ENCODE data around the gene TANGO2. TPM values are rescaled to one million over a fixed set of nuclear protein-coding genes. Genes with fewer than 3 reads are reported as not detected.

The TANGO2 gene
- total and polyA plus RNA-seq, 9 of the 15 experiments (the other 6 are each of a cell fraction or from before 2014, with no cell fraction given): 15.5 to 94.9 (median 70.1) TPM

GRCh38 chr22:20011123-20011992, 9.6 kb upstream of the TANGO2 start (continued):
- TF ChIP-seq MED1 (CRISPR knock-in tag; IDR thresholded peaks at IDR 0.05; ENCODE audit: borderline replicate concordance) (no peak), ZBTB9 (CRISPR knock-in tag; IDR thresholded peaks at IDR 0.05) (peak; percentile 74; the same call in 1 of the 2 replicates), NFRKB (IDR thresholded peaks at IDR 0.05; ENCODE audit: low read depth) (no peak), XRCC5 (IDR thresholded peaks at IDR 0.05; ENCODE audit: low read depth, low read length) (no peak), PYGO2 (tag; IDR thresholded peaks at IDR 0.05) (no peak), ERF (CRISPR knock-in tag; IDR thresholded peaks at IDR 0.05) (no peak), HDGF (IDR thresholded peaks at IDR 0.05) (no peak), ZNF134 (CRISPR knock-in tag; conservative IDR thresholded peaks at IDR 0.05) (peak; percentile 43; the same call in 1 of the 2 replicates), TBL1XR1 (IDR thresholded peaks at IDR 0.05; ENCODE audit: low read length in 2 of 2) (0 out of 4 replicates have a peak, but pooled peaks of 1 of the 2 experiments have one; percentile 20), ZNF584 (CRISPR knock-in tag; IDR thresholded peaks at IDR 0.05; ENCODE audit: low read depth) (no peak)
- TF ChIP-seq, protein P1, sequence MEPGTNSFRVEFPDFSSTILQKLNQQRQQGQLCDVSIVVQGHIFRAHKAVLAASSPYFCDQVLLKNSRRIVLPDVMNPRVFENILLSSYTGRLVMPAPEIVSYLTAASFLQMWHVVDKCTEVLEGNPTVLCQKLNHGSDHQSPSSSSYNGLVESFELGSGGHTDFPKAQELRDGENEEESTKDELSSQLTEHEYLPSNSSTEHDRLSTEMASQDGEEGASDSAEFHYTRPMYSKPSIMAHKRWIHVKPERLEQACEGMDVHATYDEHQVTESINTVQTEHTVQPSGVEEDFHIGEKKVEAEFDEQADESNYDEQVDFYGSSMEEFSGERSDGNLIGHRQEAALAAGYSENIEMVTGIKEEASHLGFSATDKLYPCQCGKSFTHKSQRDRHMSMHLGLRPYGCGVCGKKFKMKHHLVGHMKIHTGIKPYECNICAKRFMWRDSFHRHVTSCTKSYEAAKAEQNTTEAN (CRISPR knock-in tag; IDR thresholded peaks at IDR 0.05): no peak
- TF ChIP-seq, protein P2, sequence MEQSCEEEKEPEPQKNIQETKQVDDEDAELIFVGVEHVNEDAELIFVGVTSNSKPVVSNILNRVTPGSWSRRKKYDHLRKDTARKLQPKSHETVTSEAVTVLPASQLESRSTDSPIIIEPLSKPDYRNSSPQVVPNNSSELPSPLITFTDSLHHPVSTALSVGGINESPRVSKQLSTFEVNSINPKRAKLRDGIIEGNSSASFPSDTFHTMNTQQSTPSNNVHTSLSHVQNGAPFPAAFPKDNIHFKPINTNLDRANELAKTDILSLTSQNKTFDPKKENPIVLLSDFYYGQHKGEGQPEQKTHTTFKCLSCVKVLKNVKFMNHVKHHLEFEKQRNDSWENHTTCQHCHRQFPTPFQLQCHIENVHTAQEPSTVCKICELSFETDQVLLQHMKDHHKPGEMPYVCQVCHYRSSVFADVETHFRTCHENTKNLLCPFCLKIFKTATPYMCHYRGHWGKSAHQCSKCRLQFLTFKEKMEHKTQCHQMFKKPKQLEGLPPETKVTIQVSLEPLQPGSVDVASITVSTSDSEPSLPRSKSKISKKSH (CRISPR knock-in tag; IDR thresholded peaks at IDR 0.05): no peak
- TF ChIP-seq, protein P3, sequence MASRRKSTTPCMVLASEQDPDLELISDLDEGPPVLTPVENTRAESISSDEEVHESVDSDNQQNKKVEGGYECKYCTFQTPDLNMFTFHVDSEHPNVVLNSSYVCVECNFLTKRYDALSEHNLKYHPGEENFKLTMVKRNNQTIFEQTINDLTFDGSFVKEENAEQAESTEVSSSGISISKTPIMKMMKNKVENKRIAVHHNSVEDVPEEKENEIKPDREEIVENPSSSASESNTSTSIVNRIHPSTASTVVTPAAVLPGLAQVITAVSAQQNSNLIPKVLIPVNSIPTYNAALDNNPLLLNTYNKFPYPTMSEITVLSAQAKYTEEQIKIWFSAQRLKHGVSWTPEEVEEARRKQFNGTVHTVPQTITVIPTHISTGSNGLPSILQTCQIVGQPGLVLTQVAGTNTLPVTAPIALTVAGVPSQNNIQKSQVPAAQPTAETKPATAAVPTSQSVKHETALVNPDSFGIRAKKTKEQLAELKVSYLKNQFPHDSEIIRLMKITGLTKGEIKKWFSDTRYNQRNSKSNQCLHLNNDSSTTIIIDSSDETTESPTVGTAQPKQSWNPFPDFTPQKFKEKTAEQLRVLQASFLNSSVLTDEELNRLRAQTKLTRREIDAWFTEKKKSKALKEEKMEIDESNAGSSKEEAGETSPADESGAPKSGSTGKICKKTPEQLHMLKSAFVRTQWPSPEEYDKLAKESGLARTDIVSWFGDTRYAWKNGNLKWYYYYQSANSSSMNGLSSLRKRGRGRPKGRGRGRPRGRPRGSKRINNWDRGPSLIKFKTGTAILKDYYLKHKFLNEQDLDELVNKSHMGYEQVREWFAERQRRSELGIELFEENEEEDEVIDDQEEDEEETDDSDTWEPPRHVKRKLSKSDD (conservative IDR thresholded peaks at IDR 0.05; ENCODE audit: low read length): no peak
- TF ChIP-seq, protein P4, sequence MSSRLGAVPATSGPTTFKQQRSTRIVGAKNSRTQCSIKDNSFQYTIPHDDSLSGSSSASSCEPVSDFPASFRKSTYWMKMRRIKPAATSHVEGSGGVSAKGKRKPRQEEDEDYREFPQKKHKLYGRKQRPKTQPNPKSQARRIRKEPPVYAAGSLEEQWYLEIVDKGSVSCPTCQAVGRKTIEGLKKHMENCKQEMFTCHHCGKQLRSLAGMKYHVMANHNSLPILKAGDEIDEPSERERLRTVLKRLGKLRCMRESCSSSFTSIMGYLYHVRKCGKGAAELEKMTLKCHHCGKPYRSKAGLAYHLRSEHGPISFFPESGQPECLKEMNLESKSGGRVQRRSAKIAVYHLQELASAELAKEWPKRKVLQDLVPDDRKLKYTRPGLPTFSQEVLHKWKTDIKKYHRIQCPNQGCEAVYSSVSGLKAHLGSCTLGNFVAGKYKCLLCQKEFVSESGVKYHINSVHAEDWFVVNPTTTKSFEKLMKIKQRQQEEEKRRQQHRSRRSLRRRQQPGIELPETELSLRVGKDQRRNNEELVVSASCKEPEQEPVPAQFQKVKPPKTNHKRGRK (tag; IDR thresholded peaks at IDR 0.05): no peak
- TF ChIP-seq, protein P5, sequence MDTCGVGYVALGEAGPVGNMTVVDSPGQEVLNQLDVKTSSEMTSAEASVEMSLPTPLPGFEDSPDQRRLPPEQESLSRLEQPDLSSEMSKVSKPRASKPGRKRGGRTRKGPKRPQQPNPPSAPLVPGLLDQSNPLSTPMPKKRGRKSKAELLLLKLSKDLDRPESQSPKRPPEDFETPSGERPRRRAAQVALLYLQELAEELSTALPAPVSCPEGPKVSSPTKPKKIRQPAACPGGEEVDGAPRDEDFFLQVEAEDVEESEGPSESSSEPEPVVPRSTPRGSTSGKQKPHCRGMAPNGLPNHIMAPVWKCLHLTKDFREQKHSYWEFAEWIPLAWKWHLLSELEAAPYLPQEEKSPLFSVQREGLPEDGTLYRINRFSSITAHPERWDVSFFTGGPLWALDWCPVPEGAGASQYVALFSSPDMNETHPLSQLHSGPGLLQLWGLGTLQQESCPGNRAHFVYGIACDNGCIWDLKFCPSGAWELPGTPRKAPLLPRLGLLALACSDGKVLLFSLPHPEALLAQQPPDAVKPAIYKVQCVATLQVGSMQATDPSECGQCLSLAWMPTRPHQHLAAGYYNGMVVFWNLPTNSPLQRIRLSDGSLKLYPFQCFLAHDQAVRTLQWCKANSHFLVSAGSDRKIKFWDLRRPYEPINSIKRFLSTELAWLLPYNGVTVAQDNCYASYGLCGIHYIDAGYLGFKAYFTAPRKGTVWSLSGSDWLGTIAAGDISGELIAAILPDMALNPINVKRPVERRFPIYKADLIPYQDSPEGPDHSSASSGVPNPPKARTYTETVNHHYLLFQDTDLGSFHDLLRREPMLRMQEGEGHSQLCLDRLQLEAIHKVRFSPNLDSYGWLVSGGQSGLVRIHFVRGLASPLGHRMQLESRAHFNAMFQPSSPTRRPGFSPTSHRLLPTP (IDR thresholded peaks at IDR 0.05; ENCODE audit: borderline replicate concordance, extremely low read depth, insufficient read length): no peak

Measured in K562 (cell line).